WTC11 (cell line): Measurements from ENCODE around the gene TMEM147.

ENCODE experiments used
- ELF4 ChIP-seq: sonication (generic); formaldehyde crosslinking; IDR thresholded peaks from 2 replicates; pipeline ENCODE4 v1.8.1; 2022; ENCODE audit warnings: low read depth, mild to moderate bottlenecking, moderate library complexity, missing genetic modification reagents
- FOXJ3 ChIP-seq: sonication (generic); formaldehyde crosslinking; IDR thresholded peaks from 2 replicates; pipeline ENCODE4 v1.9.0; 2021; ENCODE audit warnings: missing genetic modification reagents, mild to moderate bottlenecking, borderline replicate concordance
- GTF2I ChIP-seq: fragments of 250-450 bp; sonication (Bioruptor Pico); conservative IDR thresholded peaks from 2 replicates; pipeline ENCODE4 v1.4.0; 2021; ENCODE audit warnings: mild to moderate bottlenecking
- NFYB ChIP-seq: sonication (generic); formaldehyde crosslinking; conservative IDR thresholded peaks from 2 replicates; pipeline ENCODE4 v1.8.0; 2022; ENCODE audit warnings: low read depth, missing genetic modification reagents
- PRRX2 ChIP-seq: fragments of 250-450 bp; sonication (Bioruptor Pico); IDR thresholded peaks from 2 replicates; pipeline ENCODE4 v1.8.0; 2021; ENCODE audit warnings: mild to moderate bottlenecking
- SMAD4 ChIP-seq: sonication (generic); formaldehyde crosslinking; IDR thresholded peaks from 2 replicates; pipeline ENCODE4 v1.8.0; 2022; ENCODE audit warnings: mild to moderate bottlenecking, missing genetic modification reagents
- TF ChIP-seq, protein P1 (sequence below): sonication (generic); formaldehyde crosslinking; IDR thresholded peaks from 2 replicates; pipeline ENCODE4 v1.8.1; 2023; ENCODE audit warnings: mild to moderate bottlenecking, missing genetic modification reagents, borderline replicate concordance
- TF ChIP-seq, protein P2 (sequence below): fragments of 200-600 bp; IDR thresholded peaks from 2 replicates; pipeline ENCODE4 v1.8.0; 2022; ENCODE audit warnings: antibody characterized with exemption
- TF ChIP-seq, protein P3 (sequence below): sonication (generic); formaldehyde crosslinking; IDR thresholded peaks from 2 replicates; pipeline ENCODE4 v1.8.0; 2022; ENCODE audit warnings: mild to moderate bottlenecking, missing genetic modification reagents
- TF ChIP-seq, protein P4 (sequence below): sonication (generic); formaldehyde crosslinking; IDR thresholded peaks from 2 replicates; pipeline ENCODE4 v1.8.1; 2023; ENCODE audit warnings: mild to moderate bottlenecking, missing genetic modification reagents, moderate library complexity

DNA sequence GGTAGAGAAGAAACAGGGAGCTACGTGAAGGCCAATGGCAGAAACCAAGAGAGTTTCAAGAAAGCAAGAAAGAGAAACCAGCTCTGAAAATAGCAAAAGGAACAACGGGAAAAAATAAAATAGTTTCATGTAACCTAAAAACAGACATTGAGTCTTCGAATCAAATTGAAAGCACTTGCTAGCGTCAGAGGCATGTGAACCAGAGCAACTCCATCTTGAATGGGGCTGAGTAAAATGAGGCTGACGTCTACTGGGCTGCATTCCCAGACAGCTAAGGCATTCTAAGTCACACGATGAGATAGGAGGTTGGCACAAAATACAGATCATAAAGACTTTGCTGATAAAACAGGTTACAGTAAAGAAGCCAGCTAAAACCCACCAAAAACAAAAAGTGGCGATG lies 33.3 kb downstream of the TMEM147 start:
- TF ChIP-seq SMAD4, result no peak
- TF ChIP-seq, protein P1, sequence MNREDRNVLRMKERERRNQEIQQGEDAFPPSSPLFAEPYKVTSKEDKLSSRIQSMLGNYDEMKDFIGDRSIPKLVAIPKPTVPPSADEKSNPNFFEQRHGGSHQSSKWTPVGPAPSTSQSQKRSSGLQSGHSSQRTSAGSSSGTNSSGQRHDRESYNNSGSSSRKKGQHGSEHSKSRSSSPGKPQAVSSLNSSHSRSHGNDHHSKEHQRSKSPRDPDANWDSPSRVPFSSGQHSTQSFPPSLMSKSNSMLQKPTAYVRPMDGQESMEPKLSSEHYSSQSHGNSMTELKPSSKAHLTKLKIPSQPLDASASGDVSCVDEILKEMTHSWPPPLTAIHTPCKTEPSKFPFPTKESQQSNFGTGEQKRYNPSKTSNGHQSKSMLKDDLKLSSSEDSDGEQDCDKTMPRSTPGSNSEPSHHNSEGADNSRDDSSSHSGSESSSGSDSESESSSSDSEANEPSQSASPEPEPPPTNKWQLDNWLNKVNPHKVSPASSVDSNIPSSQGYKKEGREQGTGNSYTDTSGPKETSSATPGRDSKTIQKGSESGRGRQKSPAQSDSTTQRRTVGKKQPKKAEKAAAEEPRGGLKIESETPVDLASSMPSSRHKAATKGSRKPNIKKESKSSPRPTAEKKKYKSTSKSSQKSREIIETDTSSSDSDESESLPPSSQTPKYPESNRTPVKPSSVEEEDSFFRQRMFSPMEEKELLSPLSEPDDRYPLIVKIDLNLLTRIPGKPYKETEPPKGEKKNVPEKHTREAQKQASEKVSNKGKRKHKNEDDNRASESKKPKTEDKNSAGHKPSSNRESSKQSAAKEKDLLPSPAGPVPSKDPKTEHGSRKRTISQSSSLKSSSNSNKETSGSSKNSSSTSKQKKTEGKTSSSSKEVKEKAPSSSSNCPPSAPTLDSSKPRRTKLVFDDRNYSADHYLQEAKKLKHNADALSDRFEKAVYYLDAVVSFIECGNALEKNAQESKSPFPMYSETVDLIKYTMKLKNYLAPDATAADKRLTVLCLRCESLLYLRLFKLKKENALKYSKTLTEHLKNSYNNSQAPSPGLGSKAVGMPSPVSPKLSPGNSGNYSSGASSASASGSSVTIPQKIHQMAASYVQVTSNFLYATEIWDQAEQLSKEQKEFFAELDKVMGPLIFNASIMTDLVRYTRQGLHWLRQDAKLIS, result no peak
- no peak for TF ChIP-seq GTF2I (CRISPR knock-in tag)
- TF ChIP-seq, protein P2, sequence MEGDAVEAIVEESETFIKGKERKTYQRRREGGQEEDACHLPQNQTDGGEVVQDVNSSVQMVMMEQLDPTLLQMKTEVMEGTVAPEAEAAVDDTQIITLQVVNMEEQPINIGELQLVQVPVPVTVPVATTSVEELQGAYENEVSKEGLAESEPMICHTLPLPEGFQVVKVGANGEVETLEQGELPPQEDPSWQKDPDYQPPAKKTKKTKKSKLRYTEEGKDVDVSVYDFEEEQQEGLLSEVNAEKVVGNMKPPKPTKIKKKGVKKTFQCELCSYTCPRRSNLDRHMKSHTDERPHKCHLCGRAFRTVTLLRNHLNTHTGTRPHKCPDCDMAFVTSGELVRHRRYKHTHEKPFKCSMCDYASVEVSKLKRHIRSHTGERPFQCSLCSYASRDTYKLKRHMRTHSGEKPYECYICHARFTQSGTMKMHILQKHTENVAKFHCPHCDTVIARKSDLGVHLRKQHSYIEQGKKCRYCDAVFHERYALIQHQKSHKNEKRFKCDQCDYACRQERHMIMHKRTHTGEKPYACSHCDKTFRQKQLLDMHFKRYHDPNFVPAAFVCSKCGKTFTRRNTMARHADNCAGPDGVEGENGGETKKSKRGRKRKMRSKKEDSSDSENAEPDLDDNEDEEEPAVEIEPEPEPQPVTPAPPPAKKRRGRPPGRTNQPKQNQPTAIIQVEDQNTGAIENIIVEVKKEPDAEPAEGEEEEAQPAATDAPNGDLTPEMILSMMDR, result no peak
- no peak for TF ChIP-seq FOXJ3 (CRISPR knock-in tag)
- no peak for TF ChIP-seq ELF4 (CRISPR knock-in tag)
- TF ChIP-seq PRRX2 (CRISPR knock-in tag), result no peak
- TF ChIP-seq, protein P3, sequence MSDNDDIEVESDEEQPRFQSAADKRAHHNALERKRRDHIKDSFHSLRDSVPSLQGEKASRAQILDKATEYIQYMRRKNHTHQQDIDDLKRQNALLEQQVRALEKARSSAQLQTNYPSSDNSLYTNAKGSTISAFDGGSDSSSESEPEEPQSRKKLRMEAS (CRISPR knock-in tag), result no peak
- no peak for TF ChIP-seq NFYB
- TF ChIP-seq, protein P4, sequence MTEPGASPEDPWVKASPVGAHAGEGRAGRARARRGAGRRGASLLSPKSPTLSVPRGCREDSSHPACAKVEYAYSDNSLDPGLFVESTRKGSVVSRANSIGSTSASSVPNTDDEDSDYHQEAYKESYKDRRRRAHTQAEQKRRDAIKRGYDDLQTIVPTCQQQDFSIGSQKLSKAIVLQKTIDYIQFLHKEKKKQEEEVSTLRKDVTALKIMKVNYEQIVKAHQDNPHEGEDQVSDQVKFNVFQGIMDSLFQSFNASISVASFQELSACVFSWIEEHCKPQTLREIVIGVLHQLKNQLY (CRISPR knock-in tag), result no peak
